HG03095 (cell line): ENCODE measurements around the gene BPTF.
A peak's percentile ranks its signal among the peaks of the same experiment; 100 is the strongest.
"Not testable (repeated sequence)": the region's sequence is repeated elsewhere in the genome, so short reads cannot be mapped to it uniquely, and the experiment has no call there.

Experiments used
- ATAC-seq: cut with Tn5 transposase; IDR thresholded peaks from one replicate; pipeline ENCODE4 v1.9.1; 2021; ENCODE audit warnings: moderate library complexity; ENCODE audit not compliant: unreplicated experiment

BPTF gene

DNA sequence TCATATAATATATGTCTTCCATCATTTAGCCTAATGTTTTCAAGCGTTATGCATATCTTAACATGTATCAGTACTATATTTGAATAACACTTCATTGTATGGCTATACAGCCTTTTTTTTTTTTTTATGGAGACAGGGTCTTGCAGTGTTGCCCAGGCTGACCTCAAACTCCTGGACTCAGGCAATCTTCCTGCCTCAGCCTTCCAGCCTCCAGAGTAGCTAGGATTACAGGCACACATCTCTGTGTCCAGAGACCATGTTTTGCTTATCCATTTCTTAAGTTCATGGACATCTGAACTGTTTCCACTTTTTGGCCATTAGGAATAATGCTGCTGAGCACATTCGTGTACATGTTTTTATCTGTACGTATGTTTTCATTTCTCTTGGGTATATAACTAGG, 7.8 kb downstream of the BPTF start:
- no peak for ATAC-seq

DNA sequence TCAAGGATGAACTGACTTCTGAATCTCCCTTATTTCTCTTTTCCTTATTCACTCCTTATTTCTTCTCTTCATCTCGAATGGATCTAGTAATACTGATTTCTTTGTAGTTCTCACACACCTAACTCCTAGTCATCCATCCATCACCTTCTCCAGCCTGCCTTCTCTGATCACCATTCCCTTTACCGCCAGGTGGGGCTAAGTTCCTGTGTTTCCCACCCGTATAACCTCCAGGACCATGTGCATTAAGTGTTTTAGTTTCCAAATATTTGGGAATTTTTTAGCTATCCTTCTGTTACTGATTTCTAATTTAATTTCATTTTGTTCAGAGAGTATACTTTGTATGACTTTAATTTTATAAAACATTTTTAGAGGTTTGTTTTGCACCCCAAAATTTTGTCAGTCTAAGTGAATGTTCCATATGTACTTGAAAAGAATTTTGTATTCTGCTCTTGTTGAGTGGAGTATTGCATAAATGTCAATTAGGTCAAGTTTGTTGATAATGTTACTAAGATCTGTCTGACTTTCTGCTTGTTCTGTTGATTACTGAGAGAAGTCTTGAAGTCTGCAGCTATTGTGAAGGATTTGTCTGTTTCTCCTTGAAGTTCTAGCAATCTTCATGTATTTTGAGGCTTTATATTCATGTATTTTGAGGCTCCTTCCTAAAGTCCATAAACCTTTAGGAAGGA, 8.8 kb downstream of the BPTF start:
- no peak for ATAC-seq

DNA sequence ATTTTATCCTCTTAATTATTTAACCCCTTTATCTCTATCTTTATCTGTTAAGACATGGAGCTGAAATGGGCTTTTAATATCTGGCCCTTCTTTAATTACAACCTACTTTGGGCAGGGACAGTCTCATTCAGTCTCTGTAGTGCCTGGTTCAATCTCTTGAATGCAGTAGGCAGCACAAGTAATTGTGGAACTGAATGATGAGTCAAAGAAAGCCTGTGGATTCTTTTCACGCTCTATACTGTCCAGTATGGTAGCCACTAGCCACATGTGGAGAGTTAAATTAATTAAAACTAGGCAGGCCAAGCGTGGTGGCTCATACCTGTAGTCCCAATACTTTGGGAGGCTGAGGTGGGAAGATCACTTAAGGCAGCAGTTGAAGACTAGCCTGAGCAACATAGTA, 9.3 kb downstream of the BPTF start:
- no peak for ATAC-seq

DNA sequence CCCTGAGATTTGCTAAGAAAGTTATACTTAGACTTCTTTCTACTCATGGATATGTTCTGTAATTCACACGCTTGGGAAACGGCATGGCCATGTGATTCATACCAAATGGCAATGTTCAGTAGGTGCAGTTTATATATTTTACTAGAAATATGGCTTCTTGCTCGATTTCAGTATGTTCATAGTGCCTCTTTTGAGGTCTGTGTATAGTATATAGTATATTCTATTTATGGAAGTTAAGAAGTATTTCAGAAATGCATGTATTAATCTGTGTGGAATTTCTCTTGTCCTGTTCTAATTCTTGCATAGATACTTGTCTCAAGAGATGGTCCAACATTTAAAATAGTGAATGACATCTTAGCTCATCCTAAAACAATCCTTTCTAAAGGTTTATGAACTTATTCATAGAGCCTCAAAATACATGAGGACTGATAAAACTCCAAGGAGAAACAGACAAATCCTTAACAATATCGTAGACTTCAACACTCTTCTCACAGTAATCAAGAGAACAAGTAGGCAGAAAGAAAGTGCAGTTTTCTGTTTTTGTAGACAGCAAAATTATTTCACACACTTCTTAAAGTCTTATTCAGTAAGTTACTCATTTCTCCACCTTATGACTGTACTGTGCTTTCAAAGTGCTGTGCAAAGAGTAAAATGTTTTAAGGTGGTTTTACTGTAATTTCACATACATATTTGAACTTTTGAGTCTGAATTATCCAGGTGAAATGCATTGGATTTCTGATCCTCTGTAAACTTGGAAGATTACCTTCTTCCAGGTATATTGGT, 11.1 kb downstream of the BPTF start:
- ATAC-seq: no peak

DNA sequence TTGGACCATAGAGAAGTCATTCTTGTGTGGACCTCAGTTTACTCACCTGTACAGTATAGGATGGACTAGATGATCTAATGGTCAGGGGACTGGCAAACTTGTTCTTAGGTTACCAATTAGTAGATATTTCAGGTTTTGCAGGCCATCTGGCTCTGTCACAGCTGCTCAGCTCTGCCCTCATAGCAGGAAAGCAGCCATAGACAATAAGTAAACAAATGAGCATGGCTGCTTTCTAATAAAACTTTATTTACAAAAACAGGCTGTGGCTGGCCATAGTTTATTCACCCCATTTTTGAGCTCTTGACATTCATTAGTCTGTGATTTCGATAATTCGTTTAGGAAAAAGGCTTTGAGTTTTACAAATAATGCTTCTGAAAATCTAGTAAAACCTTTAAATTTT, 12.7 kb downstream of the BPTF start:
- ATAC-seq: no peak

DNA sequence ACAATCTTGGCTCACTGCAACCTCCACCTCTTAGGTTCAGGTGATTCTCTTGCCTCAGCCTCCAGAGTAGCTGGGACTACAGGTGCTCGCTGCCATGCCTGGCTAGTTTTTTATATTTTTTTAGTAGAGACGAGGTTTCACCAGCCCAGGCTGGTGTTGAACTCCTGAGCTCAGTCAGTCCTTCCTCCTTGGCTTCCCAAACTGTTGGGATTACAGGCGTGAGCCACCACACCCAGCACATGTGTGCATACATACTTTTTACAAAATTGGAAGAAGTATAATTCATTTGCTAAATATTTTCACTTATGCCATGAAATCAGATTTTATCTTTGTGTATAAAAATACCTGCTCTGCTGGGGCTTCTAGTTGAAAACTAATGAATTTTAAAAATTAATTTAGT, 13.2 kb downstream of the BPTF start:
- ATAC-seq: no peak

DNA sequence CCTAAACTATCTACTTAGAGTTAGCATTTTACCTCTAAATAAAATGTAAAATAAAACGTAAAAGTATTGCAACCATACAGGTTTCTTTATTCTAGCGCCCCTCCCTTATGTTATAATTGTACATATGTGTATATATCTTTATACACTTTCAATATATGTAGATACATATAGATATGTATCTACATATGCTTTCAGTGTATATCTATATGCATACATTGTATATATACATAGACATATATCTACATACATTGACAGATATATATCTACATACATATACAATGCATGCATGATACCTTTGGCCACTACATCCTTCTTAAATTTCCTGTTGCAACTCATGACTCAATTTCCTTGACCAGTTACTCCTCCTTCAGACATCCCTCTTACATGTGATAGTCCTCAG, 16.7 kb downstream of the BPTF start:
- ATAC-seq: no peak

DNA sequence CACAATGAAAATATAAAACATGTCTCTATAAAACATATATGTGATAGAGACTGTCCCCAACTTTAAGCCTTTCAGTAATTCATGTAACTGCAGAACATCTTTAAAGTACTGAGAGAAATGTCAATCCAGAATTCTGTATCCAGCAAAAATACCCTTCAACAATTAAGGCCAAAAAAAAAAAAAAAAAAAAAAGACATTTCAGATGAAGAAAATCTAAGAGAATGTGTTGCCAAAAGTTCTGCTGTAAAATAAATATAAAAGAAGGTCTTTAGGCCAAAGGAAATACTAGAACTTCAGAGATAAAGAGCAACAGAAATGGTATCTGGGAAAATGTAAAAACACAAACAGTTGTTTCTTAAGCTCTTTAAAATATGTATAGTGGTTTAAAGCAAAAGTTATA, 17.3 kb downstream of the BPTF start:
- no peak for ATAC-seq

DNA sequence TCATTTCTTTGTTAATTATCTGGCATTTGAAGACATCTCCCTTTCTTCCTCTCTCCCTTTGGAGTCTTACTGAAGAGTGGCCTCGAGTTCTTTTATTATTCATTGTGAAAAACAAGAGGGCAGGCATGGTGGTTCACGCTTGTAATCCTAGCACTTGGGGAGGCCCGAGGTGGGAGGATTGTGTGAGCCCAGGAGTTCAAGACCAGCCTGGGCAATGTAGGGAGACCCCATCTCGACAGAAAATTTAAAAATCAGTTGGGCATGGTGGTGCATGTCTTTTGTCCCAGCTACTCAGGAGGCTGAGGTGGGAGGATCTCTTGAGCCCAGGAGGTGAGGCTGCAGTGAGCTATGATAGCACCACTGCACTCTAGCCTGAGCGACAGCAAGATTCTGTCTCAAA, 20.1 kb downstream of the BPTF start:
- no peak for ATAC-seq

DNA sequence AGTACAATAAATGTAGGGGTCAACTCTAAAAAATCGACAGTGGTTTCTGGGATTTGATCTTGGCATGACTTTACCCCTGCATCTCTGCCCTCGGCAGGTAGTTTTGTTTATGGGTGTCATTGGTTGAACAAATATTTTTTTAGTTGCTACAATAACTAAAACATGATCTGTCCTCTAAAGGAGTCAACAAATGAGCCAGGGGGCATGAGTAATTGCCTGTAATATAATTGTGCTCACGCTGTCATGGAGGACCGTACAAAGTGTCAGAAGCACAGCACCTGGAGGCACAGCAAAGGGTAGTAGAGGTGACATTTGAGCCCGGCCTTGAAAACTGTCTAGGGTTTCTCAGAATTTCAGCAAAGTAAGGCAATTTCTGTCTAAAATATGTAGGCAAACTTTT, 22.9 kb downstream of the BPTF start:
- not testable (repeated sequence) for ATAC-seq

DNA sequence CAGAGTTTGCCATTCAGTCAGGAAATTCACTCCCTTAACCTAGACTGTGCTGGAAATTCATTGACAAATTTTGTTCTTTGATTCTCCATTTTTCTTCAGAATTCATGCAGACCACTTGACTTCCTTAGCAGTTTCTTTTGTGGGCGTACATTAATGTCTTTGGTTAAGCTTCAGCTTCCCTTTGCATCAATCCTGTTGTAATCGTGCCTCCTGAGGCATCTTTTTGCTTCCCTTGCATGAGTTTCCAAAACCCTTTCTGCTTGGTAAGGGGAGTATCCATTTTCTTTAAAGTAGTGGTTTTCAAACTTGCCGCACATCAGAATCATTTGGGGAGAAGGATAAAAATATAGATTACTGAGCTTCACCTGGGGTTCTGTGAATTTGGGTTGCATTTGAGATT, 23.5 kb downstream of the BPTF start:
- ATAC-seq: not testable (repeated sequence)

DNA sequence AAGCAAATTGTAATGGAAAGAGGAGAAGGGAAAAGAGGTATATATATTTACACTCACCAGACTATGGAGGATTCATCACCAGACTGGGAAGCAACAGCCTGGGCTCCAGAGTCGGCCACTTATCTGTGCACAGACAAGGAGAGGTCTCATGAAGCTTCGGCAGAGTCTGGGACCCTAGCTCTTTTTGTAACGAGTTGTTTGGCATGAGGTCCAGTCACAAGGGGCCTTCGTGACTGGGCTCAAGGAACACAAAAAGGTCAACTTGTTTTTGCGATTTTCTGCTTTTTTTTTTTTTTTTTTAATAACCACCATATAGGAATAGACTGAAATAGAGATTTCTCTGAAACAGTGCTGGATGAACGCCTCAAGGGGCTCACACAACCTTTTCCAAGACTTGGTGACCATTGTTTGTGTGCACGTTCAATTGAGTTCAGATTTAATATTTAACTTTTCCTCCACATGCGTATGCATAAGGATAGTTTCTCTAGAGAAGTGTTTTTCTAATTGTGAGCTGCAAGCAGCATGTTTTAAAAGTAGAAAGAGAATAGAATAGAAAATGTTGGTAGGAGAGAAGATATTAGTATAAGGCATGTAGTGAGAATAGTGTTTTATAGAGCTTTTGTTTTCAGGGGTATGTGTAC, 25.8 kb downstream of the BPTF start:
- no peak for ATAC-seq

DNA sequence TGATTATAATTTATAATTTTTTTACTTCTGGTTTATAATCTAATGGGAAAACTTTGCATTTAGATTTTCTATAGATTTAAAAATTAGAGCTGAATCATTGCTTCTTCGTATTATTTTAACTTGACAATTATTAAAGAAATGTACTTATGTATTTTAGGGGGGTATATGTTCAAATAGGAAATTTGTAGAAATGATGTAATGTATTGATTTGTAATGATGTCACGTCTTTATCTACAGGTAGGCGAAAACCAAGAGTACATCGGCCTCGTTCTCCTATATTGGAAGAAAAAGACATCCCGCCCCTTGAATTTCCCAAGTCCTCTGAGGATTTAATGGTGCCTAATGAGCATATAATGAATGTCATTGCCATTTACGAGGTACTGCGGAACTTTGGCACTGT, 28.4 kb downstream of the BPTF start:
- ATAC-seq: no peak

DNA sequence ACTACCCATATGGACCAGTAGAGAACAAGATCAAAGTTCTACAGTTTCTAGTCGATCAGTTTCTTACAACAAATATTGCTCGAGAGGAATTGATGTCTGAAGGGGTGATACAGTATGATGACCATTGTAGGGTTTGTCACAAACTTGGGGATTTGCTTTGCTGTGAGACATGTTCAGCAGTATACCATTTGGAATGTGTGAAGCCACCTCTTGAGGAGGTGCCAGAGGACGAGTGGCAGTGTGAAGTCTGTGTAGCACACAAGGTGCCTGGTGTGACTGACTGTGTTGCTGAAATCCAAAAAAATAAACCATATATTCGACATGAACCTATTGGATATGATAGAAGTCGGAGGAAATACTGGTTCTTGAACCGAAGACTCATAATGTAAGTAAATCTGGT, 29.1 kb downstream of the BPTF start:
- ATAC-seq: no peak

DNA sequence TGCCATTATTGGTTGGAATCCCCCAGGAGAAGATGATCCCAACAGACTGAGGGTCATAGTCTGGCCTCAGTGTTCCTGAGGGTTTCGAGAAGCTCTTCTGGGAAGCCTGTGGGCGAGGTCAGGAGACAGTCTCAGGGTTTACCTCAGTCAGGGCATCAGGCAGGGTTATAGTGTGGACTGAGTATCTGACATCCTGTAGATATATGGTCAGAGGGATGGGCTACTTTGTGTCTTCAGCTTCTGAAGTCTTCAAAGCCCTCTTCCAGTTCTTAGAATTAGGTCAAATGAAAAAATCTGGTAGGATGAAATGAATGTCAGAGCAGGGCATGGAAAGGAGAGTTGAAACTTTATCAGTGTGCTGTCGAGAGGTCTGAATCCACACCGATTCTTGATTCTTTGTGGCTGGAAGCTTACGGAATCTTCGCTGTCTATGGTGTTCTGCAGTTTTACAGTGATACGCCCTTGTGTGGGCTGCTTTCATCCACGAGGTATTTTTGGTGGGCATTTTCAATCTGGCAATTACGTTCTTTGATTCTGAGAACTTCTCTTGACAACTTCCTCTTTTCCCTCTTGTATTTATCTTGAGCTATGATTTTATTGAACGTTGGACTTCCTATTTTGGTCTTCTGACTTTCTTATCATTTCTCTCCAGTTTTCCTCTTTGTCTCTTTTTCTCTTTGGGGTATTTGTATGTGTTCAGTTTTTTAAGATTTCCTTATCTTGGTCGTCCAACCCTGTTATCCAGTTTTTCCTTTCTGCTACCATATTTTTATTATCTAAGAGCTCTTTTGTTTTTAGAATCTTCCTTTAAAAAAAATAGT, 30.4 kb downstream of the BPTF start:
- no peak for ATAC-seq

DNA sequence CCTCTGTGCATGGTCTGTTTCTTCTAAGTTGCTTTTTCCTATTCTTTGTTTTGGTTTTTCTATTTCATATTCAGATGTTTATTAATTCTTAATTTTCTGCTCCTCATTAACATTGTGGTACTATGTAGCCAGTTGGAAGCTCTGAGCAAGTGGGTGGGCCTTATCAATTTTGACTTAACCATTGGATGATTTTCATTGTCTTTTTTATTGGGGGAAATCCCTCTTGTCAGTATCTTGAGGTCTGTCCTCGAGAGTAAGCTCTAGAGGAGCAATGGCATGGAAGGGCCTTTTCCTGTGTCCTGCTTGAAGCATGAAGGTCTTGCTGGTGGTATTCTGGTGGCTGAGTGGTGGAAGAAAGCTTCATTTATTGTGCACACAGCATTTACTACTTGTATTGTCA, 31.1 kb downstream of the BPTF start:
- ATAC-seq: not testable (repeated sequence)

DNA sequence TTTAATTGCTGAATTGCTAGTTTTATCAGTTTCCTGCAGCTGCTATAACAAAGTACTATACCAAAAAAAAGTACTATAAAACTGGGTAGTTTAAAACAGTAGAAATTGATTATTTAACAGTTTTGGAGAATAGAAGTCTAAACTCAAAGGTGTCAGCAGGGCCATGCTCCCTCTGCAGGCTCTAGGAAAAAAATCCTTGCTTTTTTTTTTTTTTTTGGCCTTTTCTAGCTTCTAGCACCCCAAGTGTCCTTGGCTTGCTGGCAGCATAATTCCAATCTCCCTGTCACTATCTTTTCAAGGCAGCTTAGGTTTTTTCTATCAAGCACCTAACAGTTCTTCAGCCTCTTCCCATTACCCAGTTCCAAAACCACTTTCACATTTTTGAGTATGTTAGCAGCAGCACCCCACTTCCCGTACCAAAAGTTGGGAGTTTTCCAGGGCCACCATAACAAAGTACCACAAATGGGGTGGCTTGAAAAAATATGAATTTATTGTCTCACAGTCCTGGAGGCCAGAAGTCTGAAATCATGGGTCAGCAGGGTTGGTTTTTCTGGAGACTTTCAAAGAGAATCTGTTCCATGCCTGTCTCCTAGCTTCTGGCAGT, 37.4 kb downstream of the BPTF start:
- ATAC-seq: no peak

DNA sequence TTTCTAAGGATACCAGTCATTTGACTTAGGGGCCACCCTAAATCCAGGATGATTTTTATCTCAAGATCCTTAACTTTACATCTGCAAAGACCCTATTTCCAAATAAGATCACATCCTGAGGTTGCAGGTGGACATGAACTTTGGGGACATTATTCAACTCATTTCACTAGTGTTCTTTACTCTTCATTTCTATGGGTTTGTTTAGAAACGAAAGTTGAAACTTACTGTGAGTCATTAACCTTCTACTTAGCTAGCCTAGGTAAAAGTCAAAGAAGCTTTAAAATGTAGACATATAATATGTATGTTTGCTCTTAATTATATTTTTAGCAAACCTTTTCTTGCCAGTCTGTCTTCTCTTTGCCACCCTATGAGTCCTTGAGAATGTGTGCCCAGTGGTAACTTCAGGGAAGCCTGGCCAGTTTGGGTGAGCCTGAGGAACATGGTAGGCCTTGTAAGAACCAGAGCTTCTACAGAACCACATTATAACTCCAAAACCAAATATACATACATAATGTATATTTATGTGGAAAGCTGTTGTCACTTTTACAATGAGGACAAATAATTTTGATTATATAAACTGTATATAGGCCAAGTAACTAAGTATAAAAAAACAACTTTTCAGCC, 38.4 kb downstream of the BPTF start:
- peak; percentile 78 for ATAC-seq

DNA sequence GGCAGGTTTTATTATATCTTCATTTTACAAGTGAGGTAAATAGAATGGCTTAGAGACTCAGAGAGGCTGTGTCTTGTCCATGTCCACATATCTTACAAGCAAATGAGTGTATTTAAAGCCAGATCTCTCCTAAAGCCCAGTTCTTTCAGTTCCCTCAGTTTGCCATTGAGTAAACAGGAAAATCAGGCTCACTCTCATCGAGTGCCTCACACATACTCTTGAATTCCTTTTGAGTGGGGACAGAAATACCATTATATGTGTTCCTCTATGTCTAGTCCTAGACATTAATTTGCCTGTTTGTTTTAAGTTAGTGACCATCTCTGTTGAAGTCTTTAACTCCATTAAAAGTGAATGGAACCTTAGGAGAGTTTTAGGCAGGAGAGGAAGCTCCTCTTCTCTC, 40.1 kb downstream of the BPTF start:
- ATAC-seq: no peak

DNA sequence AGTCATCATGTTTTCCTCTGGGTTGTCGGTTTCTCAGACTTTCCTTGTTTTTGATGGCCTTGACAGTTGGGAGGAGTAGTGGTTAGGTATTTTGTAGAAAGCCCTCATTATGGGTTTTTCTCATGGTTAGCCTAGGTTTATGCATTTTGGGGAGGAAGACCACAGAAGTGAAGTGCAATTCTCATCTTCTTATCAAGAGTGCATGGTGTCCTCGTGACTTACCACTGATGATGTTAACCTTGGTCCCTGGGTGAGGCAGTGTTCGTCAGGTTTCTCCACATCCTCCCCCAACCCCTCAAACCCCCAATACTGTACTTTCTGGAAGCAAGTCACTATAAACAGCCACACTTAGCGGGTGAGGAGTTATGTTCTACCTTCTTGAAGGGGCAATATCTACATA, 42.3 kb downstream of the BPTF start:
- no peak for ATAC-seq

DNA sequence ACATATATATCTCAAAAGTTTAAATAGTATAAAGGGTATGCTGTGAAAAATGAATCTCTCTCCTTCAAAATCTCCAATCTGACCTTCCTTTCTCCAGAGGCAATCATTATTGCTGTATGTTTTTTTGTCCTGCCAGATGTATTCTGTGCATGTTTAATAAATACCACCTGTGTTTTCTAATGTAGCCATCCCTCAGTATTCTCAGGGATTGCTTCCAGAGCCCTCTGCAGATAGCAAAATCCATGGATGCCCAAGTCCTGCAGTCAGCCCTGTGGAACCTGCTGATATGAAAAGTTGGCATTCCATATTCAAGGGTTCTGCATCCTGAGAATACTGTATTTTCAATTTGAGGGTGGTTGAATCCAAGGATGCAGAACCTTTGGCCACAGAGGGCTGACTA, 42.9 kb downstream of the BPTF start:
- ATAC-seq: no peak
